ENCODE results near the gene RANGRF.

Gene RANGRF

DNA sequence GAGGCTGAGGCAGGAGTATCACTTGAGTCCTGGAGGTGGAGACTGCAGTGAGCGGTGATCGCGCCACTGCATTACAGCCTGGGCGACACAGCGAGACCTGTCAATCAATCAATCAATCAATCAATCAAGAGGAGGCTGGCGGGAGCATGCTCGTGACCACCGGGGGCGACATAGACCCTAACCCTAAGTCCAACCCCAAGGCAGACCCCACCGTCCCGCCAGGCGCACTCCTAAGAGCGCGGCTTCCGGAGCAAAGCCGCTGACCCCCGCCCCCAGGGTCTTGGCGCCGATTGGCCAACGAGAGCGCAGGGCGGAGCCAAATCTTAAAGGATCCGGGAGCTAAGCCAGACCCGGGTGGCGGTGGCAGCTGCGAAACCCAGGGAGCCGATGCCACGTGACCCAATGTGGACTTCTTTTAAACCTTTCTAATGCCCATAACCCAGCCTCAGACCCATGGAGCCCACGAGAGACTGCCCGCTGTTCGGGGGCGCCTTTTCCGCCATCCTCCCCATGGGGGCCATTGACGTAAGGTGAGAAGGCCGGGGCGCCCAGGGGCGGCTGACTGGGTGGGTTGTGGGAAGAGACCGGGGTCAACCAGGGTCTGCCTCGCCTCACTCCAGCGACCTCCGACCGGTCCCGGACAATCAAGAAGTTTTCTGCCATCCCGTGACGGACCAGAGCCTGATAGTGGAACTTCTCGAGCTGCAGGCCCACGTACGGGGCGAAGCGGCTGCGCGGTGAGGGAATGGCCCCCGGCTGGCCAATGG is at the start of gene RANGRF:
Gene RANGRF, plus strand, starts transcription at position 335 of the 767 bp plus-strand sequence. Its CDS starts 119 bp downstream, at position 454.
- H3K4me2 ChIP-seq (ENCODE audit: low read depth, low read length) = peak within 1 kb of the TSS; percentile 93
- peak within 1 kb of the TSS; percentile 79 for H3K9ac ChIP-seq (ENCODE audit: low read length)
- no peaks in the 10 kb centered on the region for H3F3A ChIP-seq (ENCODE audit: insufficient read depth, low read length)
- no peaks in the 10 kb centered on the region for H3K9me2 ChIP-seq (replicated peaks; ENCODE audit: insufficient read depth, low read length)
- DNase-seq = peak; percentile 91
- peak within 1 kb of the TSS; percentile 99 for H2AFZ ChIP-seq (ENCODE audit: low read length)
- H3K4me1 ChIP-seq (ENCODE audit: low read length) = no peaks in the 10 kb centered on the region
- H3K9me3 ChIP-seq (replicated peaks; ENCODE audit: insufficient read depth, low read length) = no peaks in the 10 kb centered on the region
- H3K27ac ChIP-seq (ENCODE audit: low read length) = peak within 1 kb of the TSS; percentile 57; the same call in 1 of the 2 replicates
- no peaks in the 10 kb centered on the region for H3K27me3 ChIP-seq (replicated peaks; ENCODE audit: insufficient read depth, low read length)
- H3K4me3 ChIP-seq (ENCODE audit: low read length) = peak within 1 kb of the TSS; percentile 86
- H3K79me2 ChIP-seq (ENCODE audit: low read length) = peaks cover 8% of the 10 kb centered on the region
- TF ChIP-seq EZH2 (optimal IDR thresholded peaks at IDR 0.05; ENCODE audit: low read depth, low read length) (no peak), EZH2phosphoT487 (IDR thresholded peaks at IDR 0.05; ENCODE audit: low read length) (no peak)
- TF ChIP-seq, protein P1, sequence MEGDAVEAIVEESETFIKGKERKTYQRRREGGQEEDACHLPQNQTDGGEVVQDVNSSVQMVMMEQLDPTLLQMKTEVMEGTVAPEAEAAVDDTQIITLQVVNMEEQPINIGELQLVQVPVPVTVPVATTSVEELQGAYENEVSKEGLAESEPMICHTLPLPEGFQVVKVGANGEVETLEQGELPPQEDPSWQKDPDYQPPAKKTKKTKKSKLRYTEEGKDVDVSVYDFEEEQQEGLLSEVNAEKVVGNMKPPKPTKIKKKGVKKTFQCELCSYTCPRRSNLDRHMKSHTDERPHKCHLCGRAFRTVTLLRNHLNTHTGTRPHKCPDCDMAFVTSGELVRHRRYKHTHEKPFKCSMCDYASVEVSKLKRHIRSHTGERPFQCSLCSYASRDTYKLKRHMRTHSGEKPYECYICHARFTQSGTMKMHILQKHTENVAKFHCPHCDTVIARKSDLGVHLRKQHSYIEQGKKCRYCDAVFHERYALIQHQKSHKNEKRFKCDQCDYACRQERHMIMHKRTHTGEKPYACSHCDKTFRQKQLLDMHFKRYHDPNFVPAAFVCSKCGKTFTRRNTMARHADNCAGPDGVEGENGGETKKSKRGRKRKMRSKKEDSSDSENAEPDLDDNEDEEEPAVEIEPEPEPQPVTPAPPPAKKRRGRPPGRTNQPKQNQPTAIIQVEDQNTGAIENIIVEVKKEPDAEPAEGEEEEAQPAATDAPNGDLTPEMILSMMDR (IDR thresholded peaks at IDR 0.05; ENCODE audit: low read length) = no peak
- no peaks in the 10 kb centered on the region for H4K20me1 ChIP-seq (ENCODE audit: insufficient read depth, low read length)
- H3K36me3 ChIP-seq (replicated peaks; ENCODE audit: insufficient read depth, low read length) = no peaks in the 10 kb centered on the region

- Histone ChIP-seq H4K20me1 (ENCODE audit: insufficient read depth, low read length) (no peaks in the 10 kb centered on the region), H3K9me2 (replicated peaks; ENCODE audit: insufficient read depth, low read length) (no peaks in the 10 kb centered on the region), H3K4me3 (ENCODE audit: low read length) (no peak overlapping the region), H3F3A (ENCODE audit: insufficient read depth, low read length) (peaks cover 20% of the 10 kb centered on the region), H3K27me3 (replicated peaks; ENCODE audit: insufficient read depth, low read length) (no peaks in the 10 kb centered on the region), H3K79me2 (ENCODE audit: low read length) (peaks cover 76% of the 10 kb centered on the region), H3K4me2 (ENCODE audit: low read depth, low read length) (no peak overlapping the region), H3K4me1 (ENCODE audit: low read length) (peaks cover 10% of the 10 kb centered on the region), H3K9ac (ENCODE audit: low read length) (no peak overlapping the region), H3K27ac (ENCODE audit: low read length) (no peak overlapping the region), H3K36me3 (replicated peaks; ENCODE audit: insufficient read depth, low read length) (peaks cover 4% of the 10 kb centered on the region; the same call in 1 of the 2 replicates), H2AFZ (ENCODE audit: low read length) (no peak overlapping the region), H3K9me3 (replicated peaks; ENCODE audit: insufficient read depth, low read length) (no peaks in the 10 kb centered on the region)
- no peak for DNase-seq
- TF ChIP-seq EZH2phosphoT487 (IDR thresholded peaks at IDR 0.05; ENCODE audit: low read length) (no peak), EZH2 (optimal IDR thresholded peaks at IDR 0.05; ENCODE audit: low read depth, low read length) (no peak)
- TF ChIP-seq, protein P1 (IDR thresholded peaks at IDR 0.05; ENCODE audit: low read length) = no peak
Observed at GRCh38 chr17:8243827-8244226, 44.6 kb upstream of the RANGRF start.

DNA sequence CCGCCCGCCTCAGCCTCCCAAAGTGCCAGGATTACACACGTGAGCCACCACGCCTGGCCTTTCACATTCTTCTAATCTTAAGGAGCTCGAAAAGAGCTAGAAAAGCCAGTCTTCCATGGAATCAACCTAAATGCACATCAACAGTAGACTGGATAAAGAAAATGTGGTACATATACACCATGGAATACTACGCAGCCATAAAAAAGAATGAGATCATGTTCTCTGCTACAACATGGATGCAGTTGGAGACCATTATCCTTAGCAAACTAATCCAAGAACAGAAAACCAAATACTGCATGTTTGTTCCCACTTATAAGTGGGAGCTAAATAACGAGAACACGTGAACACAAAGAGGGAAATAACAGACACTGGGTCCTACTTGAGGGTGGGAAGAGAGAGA is 43.7 kb upstream of the RANGRF start:
- no peaks in the 10 kb centered on the region for H3K9me2 ChIP-seq (replicated peaks; ENCODE audit: insufficient read depth, low read length)
- peaks cover 24% of the 10 kb centered on the region for H3F3A ChIP-seq (ENCODE audit: insufficient read depth, low read length)
- no peak overlapping the region for H3K4me3 ChIP-seq (ENCODE audit: low read length)
- no peaks in the 10 kb centered on the region for H4K20me1 ChIP-seq (ENCODE audit: insufficient read depth, low read length)
- no peak overlapping the region for H3K4me2 ChIP-seq (ENCODE audit: low read depth, low read length)
- TF ChIP-seq EZH2 (optimal IDR thresholded peaks at IDR 0.05; ENCODE audit: low read depth, low read length) (no peak), EZH2phosphoT487 (IDR thresholded peaks at IDR 0.05; ENCODE audit: low read length) (no peak)
- TF ChIP-seq, protein P1 (IDR thresholded peaks at IDR 0.05; ENCODE audit: low read length) = no peak
- H3K79me2 ChIP-seq (ENCODE audit: low read length) = peaks cover 75% of the 10 kb centered on the region
- no peak for DNase-seq
- peaks cover 10% of the 10 kb centered on the region for H3K4me1 ChIP-seq (ENCODE audit: low read length)
- no peak overlapping the region for H2AFZ ChIP-seq (ENCODE audit: low read length)
- no peaks in the 10 kb centered on the region for H3K9me3 ChIP-seq (replicated peaks; ENCODE audit: insufficient read depth, low read length)
- H3K27ac ChIP-seq (ENCODE audit: low read length) = no peak overlapping the region
- no peak overlapping the region for H3K9ac ChIP-seq (ENCODE audit: low read length)
- H3K36me3 ChIP-seq (replicated peaks; ENCODE audit: insufficient read depth, low read length) = peaks cover 4% of the 10 kb centered on the region; the same call in 1 of the 2 replicates
- no peaks in the 10 kb centered on the region for H3K27me3 ChIP-seq (replicated peaks; ENCODE audit: insufficient read depth, low read length)
